SJSA1 (cell line): Measurements from ENCODE around the gene RALGDS. TPM values are rescaled to one million over a fixed set of nuclear protein-coding genes. Genes with fewer than 3 reads are reported as not detected.
"Not testable (repeated sequence)": the region's sequence is repeated elsewhere in the genome, so short reads cannot be mapped to it uniquely, and the experiment has no call there.

ENCODE experiments used
- DNase-seq, 2 experiments: peaks; one replicate each; pipeline ENCODE4 v3.0.0-alpha.2; 2015 to 2020; ENCODE audit warnings: low spot score in 2 of 2, low read depth in 1 of 2
- H3K27ac ChIP-seq: fragments of 250-450 bp; sonication (Bioruptor Pico); 2 replicates; pipeline ENCODE4 v1.5.1; 2020; ENCODE audit warnings: mild to moderate bottlenecking, moderate library complexity
- H3K27me3 ChIP-seq: fragments of 250-450 bp; sonication (Bioruptor Pico); replicated peaks from 2 replicates; pipeline ENCODE4 v1.5.1; 2020; ENCODE audit warnings: mild to moderate bottlenecking, moderate library complexity
- H3K36me3 ChIP-seq: fragments of 250-450 bp; sonication (Bioruptor Pico); 2 replicates; pipeline ENCODE4 v1.5.1; 2020; ENCODE audit warnings: mild to moderate bottlenecking
- H3K4me1 ChIP-seq: fragments of 250-450 bp; sonication (Bioruptor Pico); replicated peaks from 2 replicates; pipeline ENCODE4 v1.6.1; 2021; ENCODE audit warnings: mild to moderate bottlenecking
- H3K4me3 ChIP-seq: fragments of 250-450 bp; sonication (Bioruptor Pico); 2 replicates; pipeline ENCODE4 v1.5.1; 2020; ENCODE audit warnings: mild to moderate bottlenecking
- H3K9me3 ChIP-seq: fragments of 250-450 bp; sonication (Bioruptor Pico); replicated peaks from 2 replicates; pipeline ENCODE4 v1.5.1; 2020; ENCODE audit warnings: mild to moderate bottlenecking
- total RNA-seq: library from RNA; depleted of rRNA; stranded (reverse); fragments of >200 nt; shearing (Covaris generic); gene quantifications from 2 replicates; pipeline ENCODE4 v1.2.3, GENCODE V29; 2014

RALGDS gene
- total RNA-seq, 1 experiment from 2014 or later: 8.6 TPM

GRCh38 chr9:133065070-133065388 is 56.0 kb downstream of the RALGDS start:
- Histone ChIP-seq H3K27me3 (no peaks in the 10 kb centered on the region), H3K36me3 (no peaks in the 10 kb centered on the region), H3K9me3 (no peaks in the 10 kb centered on the region), H3K4me3 (no peak overlapping the region), H3K4me1 (no peaks in the 10 kb centered on the region), H3K27ac (no peak overlapping the region)
- no peak for DNase-seq

- Histone ChIP-seq H3K36me3 (no peaks in the 10 kb centered on the region; the same call in 1 of the 2 replicates), H3K4me3 (no peak overlapping the region), H3K27ac (no peak overlapping the region), H3K9me3 (no peaks in the 10 kb centered on the region), H3K4me1 (no peaks in the 10 kb centered on the region), H3K27me3 (no peaks in the 10 kb centered on the region)
- DNase-seq: no peak
Measured at GRCh38 chr9:133064241-133065069, 56.6 kb downstream of the RALGDS start.

GRCh38 chr9:133063500-133064231 is 57.4 kb downstream of the RALGDS start:
- Histone ChIP-seq H3K4me1 (no peaks in the 10 kb centered on the region), H3K9me3 (no peaks in the 10 kb centered on the region), H3K27ac (no peak overlapping the region), H3K4me3 (no peak overlapping the region), H3K27me3 (no peaks in the 10 kb centered on the region), H3K36me3 (no peaks in the 10 kb centered on the region; the same call in 1 of the 2 replicates)
- DNase-seq: no peak

- H3K4me3 ChIP-seq: no peak overlapping the region
- no peak for DNase-seq
- H3K36me3 ChIP-seq: peaks cover 3% of the 10 kb centered on the region
- no peaks in the 10 kb centered on the region for H3K27me3 ChIP-seq
- H3K9me3 ChIP-seq: no peaks in the 10 kb centered on the region
- H3K27ac ChIP-seq: no peak overlapping the region
- no peaks in the 10 kb centered on the region for H3K4me1 ChIP-seq
Measured at GRCh38 chr9:133063159-133063499, 57.9 kb downstream of the RALGDS start.

- not testable (repeated sequence) for H3K9me3 ChIP-seq, H3K4me3 ChIP-seq, H3K4me1 ChIP-seq, H3K27me3 ChIP-seq, H3K27ac ChIP-seq, DNase-seq, H3K36me3 ChIP-seq
Measured at GRCh38 chr9:133062569-133062968, 58.5 kb downstream of the RALGDS start.

GRCh38 chr9:133061764-133062145 is 59.3 kb downstream of the RALGDS start, which contains the start of gene CEL:
TSS of gene CEL (plus strand) at chr9:133061981. CDS start at chr9:133062003, 22 bp downstream.
- H3K4me3 ChIP-seq, H3K27ac ChIP-seq, H3K9me3 ChIP-seq, DNase-seq, H3K4me1 ChIP-seq, H3K27me3 ChIP-seq: not testable (repeated sequence)
- H3K36me3 ChIP-seq: peaks cover 16% of the 10 kb centered on the region

- not testable (repeated sequence) for H3K4me1 ChIP-seq, H3K9me3 ChIP-seq, H3K4me3 ChIP-seq, DNase-seq, H3K27ac ChIP-seq, H3K27me3 ChIP-seq
- H3K36me3 ChIP-seq: peaks cover 22% of the 10 kb centered on the region
Measured at GRCh38 chr9:133061019-133061763, 59.8 kb downstream of the RALGDS start.

GRCh38 chr9:133060417-133060841 is 60.6 kb downstream of the RALGDS start:
- H3K4me3 ChIP-seq: no peak overlapping the region
- no peaks in the 10 kb centered on the region for H3K9me3 ChIP-seq
- no peaks in the 10 kb centered on the region for H3K27me3 ChIP-seq
- no peak for DNase-seq
- peaks cover 30% of the 10 kb centered on the region for H3K36me3 ChIP-seq
- H3K4me1 ChIP-seq: peaks cover 2% of the 10 kb centered on the region
- H3K27ac ChIP-seq: no peak overlapping the region

GRCh38 chr9:133059623-133060022 is 61.4 kb downstream of the RALGDS start:
- Histone ChIP-seq H3K4me1 (peaks cover 10% of the 10 kb centered on the region), H3K27me3 (no peaks in the 10 kb centered on the region), H3K27ac (no peak overlapping the region), H3K36me3 (peaks cover 38% of the 10 kb centered on the region), H3K9me3 (no peaks in the 10 kb centered on the region), H3K4me3 (no peak overlapping the region)
- no peak for DNase-seq

GRCh38 chr9:133058550-133059320 is 62.3 kb downstream of the RALGDS start:
- Histone ChIP-seq H3K4me1 (peaks cover 14% of the 10 kb centered on the region), H3K9me3 (no peaks in the 10 kb centered on the region), H3K27ac (no peak overlapping the region), H3K27me3 (no peaks in the 10 kb centered on the region), H3K4me3 (no peak overlapping the region), H3K36me3 (peaks cover 47% of the 10 kb centered on the region)
- DNase-seq: no peak

GRCh38 chr9:133058071-133058470 is 63.0 kb downstream of the RALGDS start:
- Histone ChIP-seq H3K9me3 (no peaks in the 10 kb centered on the region), H3K36me3 (peaks cover 53% of the 10 kb centered on the region), H3K27ac (no peak overlapping the region), H3K4me1 (peaks cover 14% of the 10 kb centered on the region), H3K27me3 (no peaks in the 10 kb centered on the region), H3K4me3 (no peak overlapping the region)
- DNase-seq: no peak

GRCh38 chr9:133057553-133057952 is 63.5 kb downstream of the RALGDS start:
- peaks cover 58% of the 10 kb centered on the region for H3K36me3 ChIP-seq
- no peak overlapping the region for H3K4me3 ChIP-seq
- H3K27me3 ChIP-seq: no peaks in the 10 kb centered on the region
- no peak overlapping the region for H3K27ac ChIP-seq
- no peak for DNase-seq
- no peaks in the 10 kb centered on the region for H3K9me3 ChIP-seq
- H3K4me1 ChIP-seq: peaks cover 14% of the 10 kb centered on the region

GRCh38 chr9:133057006-133057405 is 64.0 kb downstream of the RALGDS start:
- no peak for DNase-seq
- Histone ChIP-seq H3K27ac (no peak overlapping the region), H3K4me3 (no peak overlapping the region), H3K27me3 (no peaks in the 10 kb centered on the region), H3K4me1 (peaks cover 14% of the 10 kb centered on the region), H3K36me3 (peaks cover 60% of the 10 kb centered on the region), H3K9me3 (no peaks in the 10 kb centered on the region)
